ENCODE data around the gene PRKX. TPM values are rescaled to one million over a fixed set of nuclear protein-coding genes. Genes with fewer than 3 reads are reported as not detected.

PRKX gene
- total and polyA plus RNA-seq, 2 of the 4 experiments (the other 2 are of a cell fraction) = 7.2 to 14.9 TPM

DNA sequence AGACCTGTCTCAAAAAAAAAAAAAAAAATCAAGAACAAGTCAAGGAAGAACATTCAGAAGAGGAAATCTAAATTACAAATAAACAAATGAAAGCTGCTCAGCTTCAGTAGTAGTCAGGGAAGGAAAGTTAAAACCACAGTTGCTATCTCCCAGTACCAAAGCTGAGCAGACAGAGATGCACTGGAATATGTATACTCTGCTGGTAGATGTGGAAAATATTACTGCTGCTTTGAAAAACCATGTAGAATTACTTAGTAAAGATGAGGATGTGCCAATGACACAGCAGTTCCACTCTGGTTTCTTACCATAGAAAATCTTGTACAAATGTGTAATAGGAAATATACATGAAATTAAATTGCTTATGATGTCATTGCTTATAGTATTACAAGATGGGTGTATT lies 25.1 kb upstream of the PRKX start:
- no peaks in the 10 kb centered on the region for H3K27me3 ChIP-seq (ENCODE audit: control insufficient read depth, insufficient read depth, low read length)
- H4K5ac ChIP-seq (ENCODE audit: low read depth, low read length) = no peak overlapping the region
- H3K9me1 ChIP-seq (ENCODE audit: insufficient read depth, low read length) = no peaks in the 10 kb centered on the region
- no peak overlapping the region for H2BK15ac ChIP-seq (ENCODE audit: low read depth, low read length)
- H2BK5ac ChIP-seq (ENCODE audit: low read depth, low read length, poor library complexity, severe bottlenecking) = no peak overlapping the region
- H3K14ac ChIP-seq (replicated peaks; ENCODE audit: low read depth, low read length) = no peak overlapping the region
- no peaks in the 10 kb centered on the region for H4K20me1 ChIP-seq (ENCODE audit: insufficient read depth, low read length)
- no peak overlapping the region for H4K91ac ChIP-seq (ENCODE audit: insufficient read depth, low read depth, low read length)
- no peak overlapping the region for H2AFZ ChIP-seq (replicated peaks; ENCODE audit: low read length, poor library complexity)
- H3K9me3 ChIP-seq (ENCODE audit: control insufficient read depth, insufficient read depth, low read length) = no peaks in the 10 kb centered on the region; the same call in 1 of the 2 replicates
- no TSS peak for BruUV-seq (replicated peaks)
- H2BK120ac ChIP-seq (ENCODE audit: low read depth, low read length) = no peak overlapping the region
- H3K27ac ChIP-seq (ENCODE audit: insufficient read depth, low read length) = no peak overlapping the region
- H3K18ac ChIP-seq (ENCODE audit: low read depth, low read length) = no peak overlapping the region
- no peak overlapping the region for H3K4me3 ChIP-seq (ENCODE audit: insufficient read depth, low read depth, low read length)
- no peak overlapping the region for H3K56ac ChIP-seq (ENCODE audit: extremely low read depth, insufficient read depth, low read length)
- no peak overlapping the region for H3K23ac ChIP-seq (ENCODE audit: low read depth, low read length)
- no peaks in the 10 kb centered on the region for H3K36me3 ChIP-seq (ENCODE audit: control insufficient read depth, insufficient read depth, low read length)
- ChIA-PET CTCF (no interaction called here), POLR2A (ENCODE audit: unreplicated experiment) (no interaction called here)
- H3K4me2 ChIP-seq (ENCODE audit: low read depth, low read length) = no peak overlapping the region
- no peak overlapping the region for H3K9ac ChIP-seq (ENCODE audit: low read depth, low read length)
- H4K8ac ChIP-seq (ENCODE audit: low read depth in 2 of 2, low read length in 2 of 2) = no peak overlapping the region
- TF ChIP-seq POLR2A (IDR thresholded peaks at IDR 0.05; ENCODE audit: low read depth, low read length) (no peak), SMC3 (IDR thresholded peaks at IDR 0.05; ENCODE audit: low read depth, low read length) (no peak), MXI1 (IDR thresholded peaks at IDR 0.05; ENCODE audit: borderline replicate concordance, low read depth, low read length) (no peak), FOS (IDR thresholded peaks at IDR 0.05; ENCODE audit: low read depth, low read length) (no peak), BHLHE40 (IDR thresholded peaks at IDR 0.05; ENCODE audit: low read depth, low read length) (no peak), RCOR1 (IDR thresholded peaks at IDR 0.05; ENCODE audit: insufficient replicate concordance, low read length) (no peak), MAZ (IDR thresholded peaks at IDR 0.05; ENCODE audit: borderline replicate concordance, low read depth, low read length) (no peak), RAD21 (IDR thresholded peaks at IDR 0.05; ENCODE audit: low read length) (no peak), CEBPB (IDR thresholded peaks at IDR 0.05; ENCODE audit: low read depth, low read length) (no peak), NFE2L2 (IDR thresholded peaks at IDR 0.05; ENCODE audit: low read depth, low read length) (no peak), RFX5 (IDR thresholded peaks at IDR 0.05; ENCODE audit: low read depth, low read length) (no peak), CHD1 (IDR thresholded peaks at IDR 0.05; ENCODE audit: low read depth, low read length) (no peak)
- TF ChIP-seq, protein P1, sequence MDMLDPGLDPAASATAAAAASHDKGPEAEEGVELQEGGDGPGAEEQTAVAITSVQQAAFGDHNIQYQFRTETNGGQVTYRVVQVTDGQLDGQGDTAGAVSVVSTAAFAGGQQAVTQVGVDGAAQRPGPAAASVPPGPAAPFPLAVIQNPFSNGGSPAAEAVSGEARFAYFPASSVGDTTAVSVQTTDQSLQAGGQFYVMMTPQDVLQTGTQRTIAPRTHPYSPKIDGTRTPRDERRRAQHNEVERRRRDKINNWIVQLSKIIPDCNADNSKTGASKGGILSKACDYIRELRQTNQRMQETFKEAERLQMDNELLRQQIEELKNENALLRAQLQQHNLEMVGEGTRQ (IDR thresholded peaks at IDR 0.05; ENCODE audit: low read depth, low read length) = no peak
- TF ChIP-seq, protein P2, sequence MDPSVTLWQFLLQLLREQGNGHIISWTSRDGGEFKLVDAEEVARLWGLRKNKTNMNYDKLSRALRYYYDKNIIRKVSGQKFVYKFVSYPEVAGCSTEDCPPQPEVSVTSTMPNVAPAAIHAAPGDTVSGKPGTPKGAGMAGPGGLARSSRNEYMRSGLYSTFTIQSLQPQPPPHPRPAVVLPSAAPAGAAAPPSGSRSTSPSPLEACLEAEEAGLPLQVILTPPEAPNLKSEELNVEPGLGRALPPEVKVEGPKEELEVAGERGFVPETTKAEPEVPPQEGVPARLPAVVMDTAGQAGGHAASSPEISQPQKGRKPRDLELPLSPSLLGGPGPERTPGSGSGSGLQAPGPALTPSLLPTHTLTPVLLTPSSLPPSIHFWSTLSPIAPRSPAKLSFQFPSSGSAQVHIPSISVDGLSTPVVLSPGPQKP (IDR thresholded peaks at IDR 0.05; ENCODE audit: borderline replicate concordance, low read depth, low read length) = no peak
- H3K79me1 ChIP-seq (ENCODE audit: low read depth in 1 of 2, low read length in 2 of 2) = no peaks in the 10 kb centered on the region
- H3K4me1 ChIP-seq (ENCODE audit: control insufficient read depth, insufficient read depth, low read length) = no peaks in the 10 kb centered on the region
- intact Hi-C loops (cut with micrococcal nuclease) (no loop called here), in situ Hi-C loops (cut with MboI; ENCODE audit: low sequenced_read_pairs) (no loop called here), dilution Hi-C loops (cut with HindIII; ENCODE audit: low sequenced_read_pairs, unreplicated experiment) (no loop called here)
- H2AK5ac ChIP-seq (ENCODE audit: low read depth, low read length) = no peak overlapping the region
- DNase-seq (no peak), ATAC-seq (ENCODE audit: low read depth) (no peak)
- H2BK20ac ChIP-seq (ENCODE audit: low read depth, low read length) = no peak overlapping the region
- no peak overlapping the region for H3K4ac ChIP-seq (ENCODE audit: low read depth, low read length)
- H2AK9ac ChIP-seq (replicated peaks; ENCODE audit: low read depth, low read length, poor library complexity) = no peak overlapping the region
